Astrocyte of the cerebellum (primary cell): Measurements from ENCODE around the gene TBX5.

ENCODE experiments used
- DNase-seq: peaks from one replicate; pipeline ENCODE4 v3.0.0-alpha.2; 2011; ENCODE audit warnings: low read depth
- H3K4me3 ChIP-seq: 2 replicates; pipeline ENCODE4 v1.5.1; 2011; ENCODE audit warnings: mild to moderate bottlenecking, low read depth, low read length, moderate library complexity
- in situ Hi-C: cut with HindIII; loops from 2 replicates; pipeline ENCODE4 v1.10.0; 2017; ENCODE audit warnings: low sequenced_read_pairs
- TF ChIP-seq, protein P1 (sequence below): IDR thresholded peaks from 2 replicates; pipeline ENCODE4 v1.5.1; 2012; ENCODE audit warnings: low read length, low read depth, moderate library complexity, mild to moderate bottlenecking; ENCODE audit errors: missing control alignments

The TBX5 gene

DNA sequence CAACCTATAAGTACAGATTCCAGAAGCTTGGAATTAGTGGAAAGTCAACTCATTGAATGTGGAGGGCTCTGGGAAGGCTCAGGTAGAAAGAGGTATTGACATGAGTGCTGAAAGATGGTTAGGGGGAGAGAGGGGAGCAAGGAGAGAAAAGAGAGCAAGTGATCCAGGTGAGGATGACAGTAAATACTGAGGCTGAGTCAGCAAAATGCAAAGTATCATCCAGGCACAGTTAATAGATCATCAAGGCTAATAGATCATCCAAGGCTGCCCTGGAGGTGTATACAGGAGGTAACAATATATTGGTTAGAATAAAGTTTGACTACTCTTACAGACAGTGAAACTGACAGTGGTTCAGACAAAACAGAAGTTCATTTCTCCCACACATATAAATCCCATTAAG lies 100.5 kb downstream of the TBX5 start:
- no peak overlapping the region for H3K4me3 ChIP-seq
- in situ Hi-C loops, result no loop called here
- no peak for DNase-seq
- TF ChIP-seq, protein P1, sequence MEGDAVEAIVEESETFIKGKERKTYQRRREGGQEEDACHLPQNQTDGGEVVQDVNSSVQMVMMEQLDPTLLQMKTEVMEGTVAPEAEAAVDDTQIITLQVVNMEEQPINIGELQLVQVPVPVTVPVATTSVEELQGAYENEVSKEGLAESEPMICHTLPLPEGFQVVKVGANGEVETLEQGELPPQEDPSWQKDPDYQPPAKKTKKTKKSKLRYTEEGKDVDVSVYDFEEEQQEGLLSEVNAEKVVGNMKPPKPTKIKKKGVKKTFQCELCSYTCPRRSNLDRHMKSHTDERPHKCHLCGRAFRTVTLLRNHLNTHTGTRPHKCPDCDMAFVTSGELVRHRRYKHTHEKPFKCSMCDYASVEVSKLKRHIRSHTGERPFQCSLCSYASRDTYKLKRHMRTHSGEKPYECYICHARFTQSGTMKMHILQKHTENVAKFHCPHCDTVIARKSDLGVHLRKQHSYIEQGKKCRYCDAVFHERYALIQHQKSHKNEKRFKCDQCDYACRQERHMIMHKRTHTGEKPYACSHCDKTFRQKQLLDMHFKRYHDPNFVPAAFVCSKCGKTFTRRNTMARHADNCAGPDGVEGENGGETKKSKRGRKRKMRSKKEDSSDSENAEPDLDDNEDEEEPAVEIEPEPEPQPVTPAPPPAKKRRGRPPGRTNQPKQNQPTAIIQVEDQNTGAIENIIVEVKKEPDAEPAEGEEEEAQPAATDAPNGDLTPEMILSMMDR, result no peak
